ENCODE results near the gene HMGCS1.
"Not testable (repeated sequence)": the region's sequence is repeated elsewhere in the genome, so short reads cannot be mapped to it uniquely, and the experiment has no call there.

HMGCS1 gene

GRCh38 chr5:43273552-43273951 lies 39.7 kb downstream of the HMGCS1 start:
- TF ChIP-seq CTCF (IDR thresholded peaks at IDR 0.05; ENCODE audit: low read depth, low read length, missing control alignments), result no peak
- H3K4me3 ChIP-seq (ENCODE audit: low read depth, low read length), result no peak overlapping the region
- no peak for DNase-seq
- in situ Hi-C loops (cut with HindIII; ENCODE audit: low pct_ligation_motif_present, low sequenced_read_pairs), result no loop called here
- H3K27me3 ChIP-seq (replicated peaks), result no peaks in the 10 kb centered on the region
- H3K27ac ChIP-seq, result no peak overlapping the region
- no peaks in the 10 kb centered on the region for H3K36me3 ChIP-seq (replicated peaks)

DNA sequence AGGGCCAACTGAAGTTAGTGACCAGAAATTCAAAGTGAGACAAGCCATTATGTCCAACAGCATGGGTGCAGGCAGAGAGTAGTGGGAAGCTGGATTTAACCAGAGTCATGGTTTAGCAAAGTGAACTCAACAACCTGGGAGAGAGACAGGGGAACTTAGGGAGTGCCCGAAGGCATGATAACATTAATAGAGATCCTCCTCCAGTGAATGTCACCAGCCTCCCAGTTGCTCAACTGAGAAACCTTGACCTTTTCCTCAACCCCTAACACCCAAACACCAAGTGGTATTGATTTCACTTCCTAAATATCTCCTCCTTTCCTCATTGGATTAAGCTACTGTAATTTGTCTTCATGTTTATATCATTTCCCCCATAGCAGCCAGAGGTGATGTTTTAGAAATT lies 42.6 kb downstream of the HMGCS1 start:
- Histone ChIP-seq H3K27me3 (replicated peaks) (no peaks in the 10 kb centered on the region), H3K36me3 (replicated peaks) (no peaks in the 10 kb centered on the region), H3K27ac (no peak overlapping the region), H3K4me3 (ENCODE audit: low read depth, low read length) (no peak overlapping the region)
- no peak for TF ChIP-seq CTCF (IDR thresholded peaks at IDR 0.05; ENCODE audit: low read depth, low read length, missing control alignments)
- no peak for DNase-seq
- in situ Hi-C loops (cut with HindIII; ENCODE audit: low pct_ligation_motif_present, low sequenced_read_pairs), result no loop called here

DNA sequence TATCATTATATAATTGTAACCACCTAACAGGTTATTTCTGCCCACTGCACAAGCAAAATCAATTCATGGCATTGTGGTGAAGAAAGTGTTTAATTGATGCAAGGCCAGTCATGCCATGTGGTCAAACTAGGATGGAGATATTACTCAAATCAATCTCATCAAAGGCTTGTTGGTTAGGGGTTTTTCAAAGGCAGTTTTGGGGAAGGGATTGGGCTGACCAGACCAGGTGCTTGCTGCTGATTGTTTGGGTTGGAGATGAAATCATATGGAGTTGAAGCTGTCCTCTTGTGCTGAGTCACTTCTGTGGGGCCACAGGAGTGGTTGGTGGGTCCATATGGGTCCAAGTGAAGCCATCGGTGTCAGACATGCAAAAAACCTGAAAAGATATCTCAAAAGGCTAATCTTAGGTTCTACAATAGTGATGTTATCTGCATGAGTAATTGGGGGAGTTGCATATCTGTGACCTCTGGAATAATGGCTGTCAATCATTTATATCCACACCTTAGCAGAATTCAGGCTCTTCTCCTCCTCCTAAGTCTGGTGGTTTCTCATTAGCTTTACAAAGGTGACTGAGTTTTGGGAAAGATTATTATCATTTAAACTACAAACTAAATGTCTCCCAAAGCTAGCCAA lies 44.9 kb downstream of the HMGCS1 start:
- in situ Hi-C loops (cut with HindIII; ENCODE audit: low pct_ligation_motif_present, low sequenced_read_pairs), result no loop called here
- DNase-seq, result no peak

DNA sequence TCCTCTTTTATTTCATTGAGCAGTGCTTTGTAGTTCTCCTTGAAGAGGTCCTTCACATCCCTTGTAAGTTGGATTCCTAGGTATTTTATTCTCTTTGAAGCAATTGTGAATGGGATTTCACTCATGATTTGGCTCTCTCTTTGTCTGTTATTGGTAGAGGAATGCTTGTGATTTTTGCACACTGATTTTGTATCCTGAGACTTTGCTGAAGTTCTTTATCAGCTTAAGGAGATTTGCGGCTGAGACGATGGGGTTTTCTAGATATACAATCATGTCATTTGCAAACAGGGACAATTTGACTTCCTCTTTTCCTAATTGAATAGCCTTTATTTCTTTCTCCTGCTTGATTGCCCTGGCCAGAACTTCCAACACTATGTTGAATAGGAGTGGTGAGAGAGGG lies 50.9 kb downstream of the HMGCS1 start:
- in situ Hi-C loops (cut with HindIII; ENCODE audit: low pct_ligation_motif_present, low sequenced_read_pairs); H3K36me3 ChIP-seq (replicated peaks); H3K27ac ChIP-seq; H3K27me3 ChIP-seq (replicated peaks); H3K4me3 ChIP-seq (ENCODE audit: low read depth, low read length); DNase-seq: not testable (repeated sequence)

More for the DNA sequence above, 44.9 kb downstream of the HMGCS1 start:
- no peak overlapping the region for H3K4me3 ChIP-seq (ENCODE audit: low read depth, low read length)
- H3K36me3 ChIP-seq (replicated peaks), result no peaks in the 10 kb centered on the region
- no peaks in the 10 kb centered on the region for H3K27me3 ChIP-seq (replicated peaks)
- no peak overlapping the region for H3K27ac ChIP-seq
- no peak for TF ChIP-seq CTCF (IDR thresholded peaks at IDR 0.05; ENCODE audit: low read depth, low read length, missing control alignments)

DNA sequence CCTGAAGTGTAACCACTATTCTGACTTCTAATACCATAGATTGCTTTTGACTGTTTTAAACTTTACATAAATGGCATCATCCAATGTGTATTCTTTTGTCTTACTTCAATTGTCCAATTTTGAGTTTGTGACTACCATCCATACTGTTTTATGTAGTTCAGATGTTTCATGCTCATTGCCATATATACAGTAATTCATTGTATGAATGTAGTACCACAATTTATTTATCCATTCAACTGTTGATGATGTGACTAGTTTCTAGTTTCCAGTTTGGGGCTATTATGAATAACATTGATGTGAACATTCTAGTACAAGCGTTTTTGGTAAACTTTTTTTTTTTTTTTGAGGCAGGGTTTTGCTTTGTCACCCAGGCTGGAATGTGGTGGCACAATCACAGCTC lies 55.1 kb downstream of the HMGCS1 start:
- in situ Hi-C loops (cut with HindIII; ENCODE audit: low pct_ligation_motif_present, low sequenced_read_pairs), result no loop called here
- no peak overlapping the region for H3K4me3 ChIP-seq (ENCODE audit: low read depth, low read length)
- no peak overlapping the region for H3K27ac ChIP-seq
- H3K36me3 ChIP-seq (replicated peaks), result no peaks in the 10 kb centered on the region
- DNase-seq, result no peak
- no peaks in the 10 kb centered on the region for H3K27me3 ChIP-seq (replicated peaks)
- no peak for TF ChIP-seq CTCF (IDR thresholded peaks at IDR 0.05; ENCODE audit: low read depth, low read length, missing control alignments)

- in situ Hi-C loops (cut with HindIII; ENCODE audit: low pct_ligation_motif_present, low sequenced_read_pairs), result no loop called here
- no peaks in the 10 kb centered on the region for H3K27me3 ChIP-seq (replicated peaks)
- H3K36me3 ChIP-seq (replicated peaks), result no peaks in the 10 kb centered on the region
- no peak for DNase-seq
- no peak for TF ChIP-seq CTCF (IDR thresholded peaks at IDR 0.05; ENCODE audit: low read depth, low read length, missing control alignments)
- H3K27ac ChIP-seq, result no peak overlapping the region
- no peak overlapping the region for H3K4me3 ChIP-seq (ENCODE audit: low read depth, low read length)
Measured at GRCh38 chr5:43256261-43256966, 56.8 kb downstream of the HMGCS1 start.

Measured in brain microvascular endothelial cell (primary cell).